ENCODE measurements around the gene ARID1A. TPM values are rescaled to one million over a fixed set of nuclear protein-coding genes. Genes with fewer than 3 reads are reported as not detected.
A peak's percentile ranks its signal among the peaks of the same experiment; 100 is the strongest.

ARID1A gene
- total and polyA plus RNA-seq, 2 of the 4 experiments (the other 2 are of a cell fraction): 14.0 to 40.7 TPM

GRCh38 chr1:26743426-26744059, 47.7 kb downstream of the ARID1A start:
- Histone ChIP-seq H2AK9ac (replicated peaks; ENCODE audit: low read depth, low read length, poor library complexity) (peak overlapping the region; percentile 89), H3K14ac (replicated peaks; ENCODE audit: low read depth, low read length) (peak overlapping the region; percentile 20; the same call in 1 of the 2 replicates), H3K36me3 (ENCODE audit: control insufficient read depth, insufficient read depth, low read length) (peaks cover 25% of the 10 kb centered on the region), H3K23ac (ENCODE audit: low read depth, low read length) (peak overlapping the region; percentile 68; the same call in 1 of the 2 replicates), H3K9me3 (ENCODE audit: control insufficient read depth, insufficient read depth, low read length) (no peaks in the 10 kb centered on the region), H3K4ac (ENCODE audit: low read depth, low read length) (peak overlapping the region; percentile 93; the same call in 1 of the 2 replicates), H2BK5ac (ENCODE audit: low read depth, low read length, poor library complexity, severe bottlenecking) (peak overlapping the region; percentile 99), H3K4me2 (ENCODE audit: low read depth, low read length) (no peak overlapping the region), H2BK120ac (ENCODE audit: low read depth, low read length) (peak overlapping the region; percentile 17; the same call in 1 of the 2 replicates), H3K79me1 (ENCODE audit: low read depth in 1 of 2, low read length in 2 of 2) (peaks cover 56 to 91% of the 10 kb centered on the region in 2 experiments), H3K9ac (ENCODE audit: low read depth, low read length) (no peak overlapping the region), H4K8ac (ENCODE audit: low read depth in 2 of 2, low read length in 2 of 2) (peak overlapping the region in 1 of 2 experiments; percentile 26; a peak in 1 of 4 replicates), H3K56ac (ENCODE audit: extremely low read depth, insufficient read depth, low read length) (no peak overlapping the region), H2AFZ (replicated peaks; ENCODE audit: low read length, poor library complexity) (peak overlapping the region; percentile 62), H2AK5ac (ENCODE audit: low read depth, low read length) (peak overlapping the region; percentile 9; the same call in 1 of the 2 replicates), H3K27ac (ENCODE audit: insufficient read depth, low read length) (peak overlapping the region; percentile 4; the same call in 1 of the 2 replicates), H3K9me1 (ENCODE audit: insufficient read depth, low read length) (peaks cover 14% of the 10 kb centered on the region), H4K91ac (ENCODE audit: insufficient read depth, low read depth, low read length) (no peak overlapping the region), H2BK15ac (ENCODE audit: low read depth, low read length) (no peak overlapping the region), H3K4me1 (ENCODE audit: control insufficient read depth, insufficient read depth, low read length) (peaks cover 12% of the 10 kb centered on the region), H4K5ac (ENCODE audit: low read depth, low read length) (no peak overlapping the region), H3K4me3 (ENCODE audit: insufficient read depth, low read depth, low read length) (no peak overlapping the region), H3K27me3 (ENCODE audit: control insufficient read depth, insufficient read depth, low read length) (no peaks in the 10 kb centered on the region), H2BK20ac (ENCODE audit: low read depth, low read length) (peak overlapping the region; percentile 36; the same call in 1 of the 2 replicates), H4K20me1 (ENCODE audit: insufficient read depth, low read length) (peaks cover 27% of the 10 kb centered on the region), H3K18ac (ENCODE audit: low read depth, low read length) (no peak overlapping the region)
- POLR2A ChIA-PET (ENCODE audit: unreplicated experiment): no interaction called here
- WGBS, 2 experiments (ENCODE audit: extremely low coverage in 2 of 2, insufficient read length in 1 of 2): no CpG with 5 or more reads among the region's 8 CpGs
- dilution Hi-C loops (cut with HindIII; ENCODE audit: low sequenced_read_pairs, unreplicated experiment): no loop called here
- in situ Hi-C loops (cut with MboI; ENCODE audit: low sequenced_read_pairs): no loop called here
- TF ChIP-seq RAD21 (IDR thresholded peaks at IDR 0.05; ENCODE audit: low read length) (no peak), NFE2L2 (IDR thresholded peaks at IDR 0.05; ENCODE audit: low read depth, low read length) (no peak), FOS (IDR thresholded peaks at IDR 0.05; ENCODE audit: low read depth, low read length) (no peak), BHLHE40 (IDR thresholded peaks at IDR 0.05; ENCODE audit: low read depth, low read length) (no peak), MAFK (IDR thresholded peaks at IDR 0.05; ENCODE audit: low read depth, low read length) (no peak), ELK1 (IDR thresholded peaks at IDR 0.05; ENCODE audit: borderline replicate concordance, low read depth, low read length) (no peak), CEBPB (IDR thresholded peaks at IDR 0.05; ENCODE audit: low read depth, low read length) (no peak), CTCF (conservative IDR thresholded peaks at IDR 0.05; ENCODE audit: low read depth, low read length) (no peak), SMC3 (IDR thresholded peaks at IDR 0.05; ENCODE audit: low read depth, low read length) (no peak), RCOR1 (IDR thresholded peaks at IDR 0.05; ENCODE audit: insufficient replicate concordance, low read length) (no peak), CHD1 (IDR thresholded peaks at IDR 0.05; ENCODE audit: low read depth, low read length) (no peak), MXI1 (IDR thresholded peaks at IDR 0.05; ENCODE audit: borderline replicate concordance, low read depth, low read length) (no peak)
- CTCF ChIA-PET: no interaction called here
- no TSS peak for BruUV-seq (replicated peaks)
- no peak for ATAC-seq (ENCODE audit: low read depth)
- intact Hi-C loops (cut with micrococcal nuclease): no loop called here
- no peak for DNase-seq
